ENCODE data around the gene RAB31.

DNA sequence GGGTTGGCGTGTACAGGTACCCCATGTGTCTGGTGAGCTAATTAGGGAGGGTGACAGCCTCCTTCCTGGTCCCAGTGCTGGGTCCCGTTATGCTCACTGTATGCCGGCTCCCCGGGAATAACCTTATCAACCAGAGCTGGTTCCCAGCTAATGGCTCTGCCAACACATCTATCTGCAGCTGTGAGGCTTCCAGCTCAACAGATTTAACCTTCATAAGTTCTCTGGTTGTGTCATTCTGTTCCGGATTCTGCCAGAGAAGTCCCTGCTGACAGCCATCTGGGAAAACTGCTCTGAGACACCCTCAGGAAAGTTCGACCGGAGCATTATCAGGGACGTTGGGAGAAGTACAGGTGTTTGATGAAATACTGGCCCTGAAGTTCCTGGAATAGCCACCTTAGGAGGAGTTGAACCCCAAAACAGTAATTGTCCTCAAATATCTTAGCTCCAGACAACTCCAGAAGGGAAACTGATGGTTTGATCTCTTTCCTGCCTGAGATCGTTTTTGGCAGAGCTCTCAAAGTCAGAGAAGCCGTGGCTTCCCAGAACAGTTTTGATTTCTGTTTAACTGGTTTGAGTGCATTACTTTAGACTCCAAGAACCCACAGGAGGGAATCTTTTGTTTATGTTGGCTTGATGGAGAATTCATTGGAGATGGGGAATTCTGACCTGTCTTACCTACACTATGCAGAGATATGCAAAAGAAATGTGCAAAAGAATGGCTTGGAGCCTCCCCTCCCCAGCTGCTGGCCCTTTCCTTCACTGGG is 138.2 kb downstream of the RAB31 start:
- TF ChIP-seq TEAD4 (CRISPR knock-in tag; IDR thresholded peaks at IDR 0.05): no peak
- no peak for TF ChIP-seq CTCF (IDR thresholded peaks at IDR 0.05)
- TF ChIP-seq SP1 (CRISPR knock-in tag; conservative IDR thresholded peaks at IDR 0.05): no peak
- TF ChIP-seq, protein P1, sequence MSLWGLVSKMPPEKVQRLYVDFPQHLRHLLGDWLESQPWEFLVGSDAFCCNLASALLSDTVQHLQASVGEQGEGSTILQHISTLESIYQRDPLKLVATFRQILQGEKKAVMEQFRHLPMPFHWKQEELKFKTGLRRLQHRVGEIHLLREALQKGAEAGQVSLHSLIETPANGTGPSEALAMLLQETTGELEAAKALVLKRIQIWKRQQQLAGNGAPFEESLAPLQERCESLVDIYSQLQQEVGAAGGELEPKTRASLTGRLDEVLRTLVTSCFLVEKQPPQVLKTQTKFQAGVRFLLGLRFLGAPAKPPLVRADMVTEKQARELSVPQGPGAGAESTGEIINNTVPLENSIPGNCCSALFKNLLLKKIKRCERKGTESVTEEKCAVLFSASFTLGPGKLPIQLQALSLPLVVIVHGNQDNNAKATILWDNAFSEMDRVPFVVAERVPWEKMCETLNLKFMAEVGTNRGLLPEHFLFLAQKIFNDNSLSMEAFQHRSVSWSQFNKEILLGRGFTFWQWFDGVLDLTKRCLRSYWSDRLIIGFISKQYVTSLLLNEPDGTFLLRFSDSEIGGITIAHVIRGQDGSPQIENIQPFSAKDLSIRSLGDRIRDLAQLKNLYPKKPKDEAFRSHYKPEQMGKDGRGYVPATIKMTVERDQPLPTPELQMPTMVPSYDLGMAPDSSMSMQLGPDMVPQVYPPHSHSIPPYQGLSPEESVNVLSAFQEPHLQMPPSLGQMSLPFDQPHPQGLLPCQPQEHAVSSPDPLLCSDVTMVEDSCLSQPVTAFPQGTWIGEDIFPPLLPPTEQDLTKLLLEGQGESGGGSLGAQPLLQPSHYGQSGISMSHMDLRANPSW (CRISPR knock-in tag; conservative IDR thresholded peaks at IDR 0.05; ENCODE audit: low read depth): no peak
- TF ChIP-seq PREB (CRISPR knock-in tag; IDR thresholded peaks at IDR 0.05; ENCODE audit: borderline replicate concordance): no peak
- no peak for TF ChIP-seq CBFB (CRISPR knock-in tag; IDR thresholded peaks at IDR 0.05; ENCODE audit: low read depth)
- no peak for TF ChIP-seq IRF2 (CRISPR knock-in tag; IDR thresholded peaks at IDR 0.05; ENCODE audit: borderline replicate concordance, low read depth)
- TF ChIP-seq ETV6 (CRISPR knock-in tag; IDR thresholded peaks at IDR 0.05): no peak
- TF ChIP-seq PRDM15 (CRISPR knock-in tag; IDR thresholded peaks at IDR 0.05): no peak

Measured in WTC11 (cell line).